AG10803 (cell line): Measurements from ENCODE around the gene SOBP.
A peak's percentile ranks its signal among the peaks of the same experiment; 100 is the strongest.

ENCODE experiments used
- DNase-seq: peaks from one replicate; pipeline ENCODE4 v3.0.0; 2010; ENCODE audit warnings: low read depth
- H3K4me3 ChIP-seq: 2 replicates; pipeline ENCODE4 v1.5.1; 2011; ENCODE audit warnings: mild to moderate bottlenecking, low read length, control low read depth
- TF ChIP-seq, protein P1 (sequence below): conservative IDR thresholded peaks from 2 replicates; pipeline ENCODE4 v1.5.1; 2011; ENCODE audit warnings: mild to moderate bottlenecking, low read length, control low read depth, inconsistent platforms

SOBP gene

DNA sequence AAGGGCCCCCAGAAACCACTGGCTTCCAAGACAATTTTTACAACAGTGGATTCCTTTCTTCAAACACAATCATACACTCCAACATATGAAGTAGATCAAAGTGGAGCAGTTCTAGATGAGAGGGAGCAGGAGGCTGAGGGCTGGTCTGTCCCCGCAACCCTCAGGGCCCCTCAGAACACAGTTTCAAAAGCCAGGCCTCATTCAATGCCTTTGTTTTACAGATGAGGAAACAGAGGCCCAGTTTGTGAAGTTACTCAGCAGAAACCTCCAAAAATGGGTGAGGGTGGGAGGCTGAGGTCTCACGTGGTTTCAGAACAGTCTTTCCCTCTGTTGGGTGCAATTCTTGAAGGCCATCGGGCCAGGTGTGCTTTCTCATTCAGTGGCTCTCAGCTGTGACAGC is 199.3 kb downstream of the SOBP start:
- DNase-seq = no peak
- no peak overlapping the region for H3K4me3 ChIP-seq
- TF ChIP-seq, protein P1, sequence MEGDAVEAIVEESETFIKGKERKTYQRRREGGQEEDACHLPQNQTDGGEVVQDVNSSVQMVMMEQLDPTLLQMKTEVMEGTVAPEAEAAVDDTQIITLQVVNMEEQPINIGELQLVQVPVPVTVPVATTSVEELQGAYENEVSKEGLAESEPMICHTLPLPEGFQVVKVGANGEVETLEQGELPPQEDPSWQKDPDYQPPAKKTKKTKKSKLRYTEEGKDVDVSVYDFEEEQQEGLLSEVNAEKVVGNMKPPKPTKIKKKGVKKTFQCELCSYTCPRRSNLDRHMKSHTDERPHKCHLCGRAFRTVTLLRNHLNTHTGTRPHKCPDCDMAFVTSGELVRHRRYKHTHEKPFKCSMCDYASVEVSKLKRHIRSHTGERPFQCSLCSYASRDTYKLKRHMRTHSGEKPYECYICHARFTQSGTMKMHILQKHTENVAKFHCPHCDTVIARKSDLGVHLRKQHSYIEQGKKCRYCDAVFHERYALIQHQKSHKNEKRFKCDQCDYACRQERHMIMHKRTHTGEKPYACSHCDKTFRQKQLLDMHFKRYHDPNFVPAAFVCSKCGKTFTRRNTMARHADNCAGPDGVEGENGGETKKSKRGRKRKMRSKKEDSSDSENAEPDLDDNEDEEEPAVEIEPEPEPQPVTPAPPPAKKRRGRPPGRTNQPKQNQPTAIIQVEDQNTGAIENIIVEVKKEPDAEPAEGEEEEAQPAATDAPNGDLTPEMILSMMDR = no peak

DNA sequence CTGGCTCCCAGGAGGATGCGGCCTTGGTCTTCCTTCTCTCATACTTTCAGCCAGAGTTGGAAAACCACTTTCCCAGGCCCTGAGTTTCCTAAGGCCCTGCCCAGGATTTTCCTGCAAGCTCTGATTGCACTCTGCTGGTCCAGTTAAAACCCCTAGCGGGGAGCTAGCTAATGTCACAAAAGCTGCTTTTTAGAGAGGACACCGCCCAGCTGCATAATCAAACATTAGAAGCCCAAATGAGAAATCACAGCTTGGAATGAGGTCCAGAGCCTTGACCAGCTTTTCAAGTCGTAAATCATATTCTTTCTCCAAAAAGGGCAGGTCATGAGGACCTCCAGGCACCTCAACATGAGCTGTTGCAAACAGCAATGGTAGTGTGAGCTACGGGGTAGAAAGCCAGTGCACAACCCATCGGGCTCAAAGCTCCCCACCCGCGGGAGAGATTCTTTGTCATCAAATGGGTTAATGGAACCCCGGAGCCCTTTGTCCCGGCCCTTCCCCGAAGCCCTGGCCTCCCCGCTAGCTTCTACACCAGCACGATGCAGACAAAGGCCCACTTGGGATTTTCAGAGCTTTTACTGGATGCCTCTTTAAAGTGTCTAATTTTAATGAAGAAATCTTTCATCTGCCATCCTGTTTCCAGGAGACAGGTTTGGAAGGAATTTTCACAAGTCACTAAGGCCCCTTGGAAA is 200.2 kb downstream of the SOBP start:
- TF ChIP-seq, protein P1 = no peak
- no peak overlapping the region for H3K4me3 ChIP-seq
- no peak for DNase-seq

DNA sequence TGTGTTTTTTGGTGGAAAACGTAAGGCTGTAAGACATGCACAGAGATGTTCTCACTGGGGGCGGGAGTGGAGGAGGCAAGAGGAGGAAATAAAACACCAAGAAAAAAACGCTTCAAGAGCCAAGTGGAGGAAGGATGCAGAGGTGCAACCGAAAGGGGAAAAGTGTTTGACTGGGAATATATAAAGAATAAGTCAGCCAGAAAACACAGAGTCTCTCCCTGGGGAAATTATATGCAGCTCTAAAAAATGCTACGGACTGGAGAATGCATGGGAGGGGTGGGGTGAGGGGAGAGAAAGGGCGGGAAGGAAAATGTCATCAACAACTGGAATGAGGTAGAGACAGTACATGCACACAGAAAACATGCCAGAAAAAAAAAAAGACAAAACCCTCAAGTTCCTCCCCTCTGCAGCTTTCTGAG is 200.7 kb downstream of the SOBP start:
- DNase-seq = peak; percentile 78

DNA sequence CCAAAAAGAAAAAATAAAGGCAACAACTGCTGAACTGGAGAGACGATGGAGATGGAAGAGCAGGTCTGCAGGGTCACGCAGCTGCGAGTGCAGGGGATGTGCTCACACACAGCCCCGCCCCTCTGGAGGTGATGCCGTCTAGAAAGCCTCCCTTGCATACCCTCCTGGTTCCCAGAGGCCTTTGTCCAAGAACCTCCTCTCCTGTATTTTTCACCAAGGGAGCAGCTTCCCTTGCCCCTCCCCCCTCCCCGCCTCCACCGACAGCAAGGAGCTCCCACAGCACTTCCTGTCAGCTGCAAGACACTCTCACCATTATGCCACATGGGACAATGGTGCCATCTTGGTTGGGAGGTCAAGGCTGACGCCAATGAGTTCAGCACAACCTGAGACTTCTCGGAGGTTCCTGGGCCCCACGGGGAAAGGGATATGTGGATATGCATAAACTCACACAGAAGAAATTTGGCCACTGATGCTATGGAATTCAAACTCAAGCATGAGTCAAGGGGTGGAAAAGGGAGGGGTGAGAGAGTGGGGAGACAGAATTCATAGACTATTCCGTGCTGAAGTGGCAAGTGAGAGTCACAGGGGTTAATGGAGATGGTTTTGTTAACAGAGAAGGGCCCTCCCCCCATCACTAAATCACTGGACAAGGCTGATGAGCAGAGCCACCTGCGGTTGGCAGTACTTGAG is 201.3 kb downstream of the SOBP start:
- no peak overlapping the region for H3K4me3 ChIP-seq
- TF ChIP-seq, protein P1 = no peak
- DNase-seq = peak; percentile 86

More for the DNA sequence above, 200.7 kb downstream of the SOBP start:
- TF ChIP-seq, protein P1 = no peak
- H3K4me3 ChIP-seq = no peak overlapping the region

DNA sequence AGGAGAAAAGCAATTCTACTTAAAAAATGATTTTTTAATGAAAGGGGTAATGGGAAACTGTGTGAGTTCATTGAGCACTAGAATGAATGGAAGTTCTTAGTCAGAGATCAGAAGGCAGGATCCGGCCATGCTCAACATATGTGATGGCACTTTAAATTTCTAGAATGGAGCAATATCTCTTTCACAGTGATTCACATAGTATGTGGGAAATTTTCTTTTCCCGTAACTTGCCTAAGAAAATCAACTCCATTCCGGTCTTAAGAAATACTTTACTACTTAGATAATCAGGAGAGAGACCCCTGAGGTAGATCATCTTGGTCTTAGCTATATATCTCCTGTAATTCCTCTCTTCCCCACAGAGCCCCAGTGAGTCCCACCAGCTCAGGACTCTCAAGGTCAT is 202.4 kb downstream of the SOBP start:
- TF ChIP-seq, protein P1 = no peak
- H3K4me3 ChIP-seq = no peak overlapping the region
- peak; percentile 78 for DNase-seq

DNA sequence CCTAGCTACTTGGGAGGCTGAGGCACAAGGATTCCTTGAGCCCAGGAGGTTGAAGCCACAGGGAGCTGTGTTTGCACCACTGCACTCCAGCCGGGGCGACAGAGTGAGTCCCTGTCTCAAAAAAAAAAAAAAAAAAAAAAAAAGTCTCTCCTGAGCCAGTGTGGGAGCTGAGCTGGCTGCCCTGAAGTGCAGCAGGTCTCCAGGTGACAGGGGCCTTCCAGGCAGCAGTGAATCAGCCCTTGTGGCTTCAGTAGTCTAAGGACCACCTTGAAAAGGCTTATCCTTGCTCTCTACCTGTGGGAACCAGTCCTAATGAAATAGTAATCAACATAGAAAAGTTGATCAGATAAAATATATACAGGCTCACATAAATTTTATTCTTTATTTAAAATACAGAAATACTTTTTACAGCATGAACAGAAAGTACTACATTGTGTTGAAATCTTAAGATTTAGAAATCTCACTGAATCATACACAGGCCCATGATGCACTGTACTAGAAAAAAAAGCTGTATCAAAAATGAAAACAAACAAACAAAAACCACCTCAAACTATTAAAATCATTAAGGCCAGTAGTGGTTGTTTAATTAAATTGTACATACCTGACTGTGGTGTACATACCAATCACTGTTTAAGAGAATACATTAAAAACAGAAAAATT is 205.3 kb downstream of the SOBP start:
- no peak overlapping the region for H3K4me3 ChIP-seq
- DNase-seq = peak; percentile 14
- TF ChIP-seq, protein P1 = no peak
